K562 (cell line): ENCODE measurements around the gene C2orf92. TPM values are rescaled to one million over a fixed set of nuclear protein-coding genes. Genes with fewer than 3 reads are reported as not detected.

Source experiments
- ATAC-seq: fragments of 200-7000 bp; cut with Tn5 transposase; 3 replicates; pipeline ENCODE4 v1.9.1; 2020; ENCODE audit warnings: moderate library complexity
- BruUV-seq: library from RNA; stranded (reverse); fragments of 400-500 nt; replicated peaks from 2 replicates; lab custom pipeline; 2021; lab: Mats Ljungman, UMichigan
- CTCF ChIA-PET: fragments of 300-600 bp; formaldehyde crosslinking; extraction: SDS; loops from one replicate; lab custom pipeline; 2021; ENCODE audit warnings: low intra/inter-chr PET ratio; lab: Yijun Ruan, JAX
- POLR2A ChIA-PET: fragments of 300-600, 350-650 bp; sonication (Branson Sonifier 250); formaldehyde crosslinking; extraction: SDS; loops from one replicate; lab custom pipeline; 2021; ENCODE audit warnings: antibody characterized with exemption, inconsistent platforms; lab: Yijun Ruan, JAX
- DNase-seq, 4 experiments: peaks; one replicate each; pipeline versions ENCODE4 v3.0.0 to v3.0.0-alpha.2; 2011 to 2018; ENCODE audit warnings: low spot score in 3 of 4, mixed read lengths in 3 of 4; ENCODE audit errors: extremely low read depth in 1 of 4
- FAIRE-seq: peaks from 2 replicates; lab custom pipeline; 2011; peaks lifted over from hg19 to GRCh38; lab: Jason Lieb, UNC
- H2AFZ ChIP-seq: 2 replicates; pipeline ENCODE4 v1.6.0; 2011; ENCODE audit warnings: low read depth, low read length, control low read depth, inconsistent platforms
- H3K27ac ChIP-seq: fragments of 200-600 bp; 3 replicates; pipeline ENCODE4 v1.8.0; 2011; ENCODE audit warnings: low read depth, mild to moderate bottlenecking, control low read depth, inconsistent platforms, low read length, moderate library complexity, mixed read lengths; ENCODE audit errors: extremely low read depth
- H3K27me3 ChIP-seq, 2 experiments: fragments of 300-600 bp in 1 of 2; 2 replicates in 1 of 2; 3 replicates in 1 of 2; pipeline versions ENCODE4 v1.6.0 to v1.8.0; 2011; ENCODE audit warnings: inconsistent platforms in 2 of 2, low read length in 2 of 2, mild to moderate bottlenecking in 1 of 2, mixed read lengths in 1 of 2, moderate library complexity in 1 of 2; ENCODE audit not compliant: control insufficient read depth in 2 of 2, insufficient read depth in 2 of 2
- H3K36me3 ChIP-seq: fragments of 300-600 bp; 3 replicates; pipeline ENCODE4 v1.8.0; 2011; ENCODE audit warnings: mild to moderate bottlenecking, low read length, inconsistent platforms; ENCODE audit not compliant: control insufficient read depth, insufficient read depth
- H3K4me1 ChIP-seq, 2 experiments: fragments of 200-600 bp in 1 of 2; replicated peaks in 1 of 2; 2 replicates in 1 of 2; 3 replicates in 1 of 2; pipeline versions ENCODE4 v1.5.1 to v1.8.0; 2011; ENCODE audit warnings: inconsistent platforms in 2 of 2, low read length in 2 of 2, mild to moderate bottlenecking in 1 of 2, mixed read lengths in 1 of 2, moderate library complexity in 1 of 2; ENCODE audit not compliant: control insufficient read depth in 2 of 2, insufficient read depth in 2 of 2
- H3K4me2 ChIP-seq: 2 replicates; pipeline ENCODE4 v1.6.1; 2011; ENCODE audit warnings: low read length, control low read depth, inconsistent platforms, mixed read lengths; ENCODE audit not compliant: insufficient read depth
- H3K4me3 ChIP-seq: fragments of 200-600 bp; sonication (generic), shearing (Covaris generic); 2 replicates; pipeline ENCODE4 v1.5.1; 2016; ENCODE audit warnings: control low read depth, inconsistent platforms
- H3K79me2 ChIP-seq: fragments of 200-600 bp; 3 replicates; pipeline ENCODE4 v1.8.0; 2011; ENCODE audit warnings: low read length, inconsistent platforms; ENCODE audit not compliant: control insufficient read depth, insufficient read depth
- H3K9ac ChIP-seq, 2 experiments: 2 replicates each; pipeline versions ENCODE4 v1.6.0 to v1.6.1; 2011; ENCODE audit warnings: low read depth in 2 of 2, low read length in 2 of 2, control low read depth in 1 of 2, inconsistent platforms in 1 of 2, mild to moderate bottlenecking in 1 of 2, mixed read lengths in 1 of 2; ENCODE audit not compliant: insufficient read depth in 1 of 2
- H3K9me1 ChIP-seq: one replicate; pipeline ENCODE4 v1.6.0; 2011; ENCODE audit warnings: inconsistent platforms, mild to moderate bottlenecking, low read length, moderate library complexity; ENCODE audit not compliant: control insufficient read depth, insufficient read depth
- H3K9me3 ChIP-seq: replicated peaks from 2 replicates; pipeline ENCODE4 v1.5.1; 2011; ENCODE audit warnings: low read depth, low read length, inconsistent platforms; ENCODE audit not compliant: control insufficient read depth, insufficient read depth
- H4K20me1 ChIP-seq: replicated peaks from 2 replicates; pipeline ENCODE4 v1.6.1; 2011; ENCODE audit warnings: low read length, inconsistent platforms, mixed read lengths; ENCODE audit not compliant: control insufficient read depth, insufficient read depth
- ZBTB33 ChIP-seq: sonication (generic); formaldehyde crosslinking; IDR thresholded peaks from 2 replicates; pipeline ENCODE4 v1.8.1; 2023; ENCODE audit warnings: mild to moderate bottlenecking, missing genetic modification reagents
- ZNF57 ChIP-seq: fragments of 450-650 bp; formaldehyde crosslinking; IDR thresholded peaks from 2 replicates; pipeline ENCODE4 v1.4.0; 2020; ENCODE audit warnings: mild to moderate bottlenecking, moderate library complexity
- WGBS: fragments of 100-300 bp; shearing (Covaris generic); methylation state at CpG from one replicate; pipeline ENCODE4 v1.1.6; 2016; ENCODE audit warnings: low coverage, mixed read lengths; ENCODE audit not compliant: insufficient coverage; ENCODE audit errors: missing lambda C conversion rate; 5-methylcytosine and 5-hydroxymethylcytosine counted together
- in situ Hi-C: fragments of 300-500 bp; cut with MboI; formaldehyde crosslinking; loops from 4 replicates; pipeline ENCODE4 v1.15.0; 2018; ENCODE audit warnings: inconsistent platforms, mixed read lengths
- intact Hi-C: fragments of 100-400 bp; cut with micrococcal nuclease; formaldehyde crosslinking; loops from 2 replicates; pipeline ENCODE4 v1.14.2; 2022
- polyA plus RNA-seq, 8 experiments: library from polyadenylated mRNA; depleted of rRNA in 4 of 8; stranded (reverse) in 5 of 8; unstranded in 3 of 8; fragments of >200 nt; fragmentation: Nextera tagmentation in 2 of 8; fragmentation: Illumina TruSeq in 1 of 8; extraction: Ambion mirVana in 2 of 8; extraction: Trizol in 1 of 8; gene quantifications; 2 replicates each; pipeline versions ENCODE4 v1.2.1 to v1.2.3, GENCODE V29; 2011 to 2014; ENCODE audit warnings: inconsistent platforms in 1 of 8, missing spikeins in 1 of 8
- total RNA-seq, 7 experiments: library from RNA; depleted of rRNA in 6 of 7; stranded (reverse); fragments of >200 nt in 6 of 7; fragmentation: Illumina TruSeq in 2 of 7; extraction: Trizol in 2 of 7; gene quantifications; 2 replicates each; pipeline versions ENCODE4 v1.2.1 to v1.2.3, GENCODE V29; 2011 to 2021; ENCODE audit warnings: low replicate concordance in 1 of 7

The C2orf92 gene
- total and polyA plus RNA-seq, 9 of the 15 experiments (the other 6 are each of a cell fraction or from before 2014, with no cell fraction given) = 0.65 to 6.8 (median 3.6) TPM

- Histone ChIP-seq H4K20me1 (no peaks in the 10 kb centered on the region), H3K9me3 (no peaks in the 10 kb centered on the region), H3K9ac (no peak overlapping the region), H3K27me3 (peaks cover 8 to 34% of the 10 kb centered on the region in 2 experiments; a peak in 3 of 5 replicates), H3K4me3 (no peak overlapping the region), H3K9me1 (no peaks in the 10 kb centered on the region), H3K27ac (no peak overlapping the region; the same call in 2 of the 3 replicates), H2AFZ (peak overlapping the region; percentile 84), H3K4me2 (peak overlapping the region; percentile 59), H3K36me3 (no peaks in the 10 kb centered on the region), H3K4me1 (peaks cover 10 to 18% of the 10 kb centered on the region in 2 experiments; a peak in 4 of 5 replicates), H3K79me2 (no peaks in the 10 kb centered on the region)
- in situ Hi-C loops (no loop called here), intact Hi-C loops (loop anchor here (10.0 kb wide), 2 partner anchors 146 to 644 kb away; no protein-coding TSS in a partner anchor)
- no TSS peak for BruUV-seq
- peak; percentile 67; the same call in 1 of the 2 replicates for TF ChIP-seq ZBTB33 (CRISPR knock-in tag)
- TF ChIP-seq ZNF57 (CRISPR knock-in tag) = no peak
- no peak for DNase-seq
- WGBS = 63% methylated on average over 20 of the region's 20 CpGs
- no peak for ATAC-seq
- no peak for FAIRE-seq
- POLR2A ChIA-PET = interaction anchor here (0.6 to 1.5 kb wide), 2 partner anchors 31 to 66 kb away, joined by 3 read pairs; no protein-coding TSS in a partner anchor
- CTCF ChIA-PET = no interaction called here
Measured at GRCh38 chr2:97741251-97741650, 71.7 kb downstream of the C2orf92 start.
